ENCODE measurements around the gene BAIAP2L1. TPM values are rescaled to one million over a fixed set of nuclear protein-coding genes. Genes with fewer than 3 reads are reported as not detected.

The BAIAP2L1 gene
- total and polyA plus RNA-seq, 4 donors: 0.23 to 5.4 (median 2.7) TPM

GRCh38 chr7:98242342-98242741 is 158.5 kb downstream of the BAIAP2L1 start:
- no peak for ATAC-seq (ENCODE audit: low FRiP score)

GRCh38 chr7:98241674-98242241 is 159.1 kb downstream of the BAIAP2L1 start:
- DNase-seq (no peak), ATAC-seq (ENCODE audit: low FRiP score) (no peak)
- WGBS, 2 donors: 85% methylated on average over 16 of the region's 16 CpGs
- H3K9me3 ChIP-seq (ENCODE audit: control insufficient read depth, low read length): no peaks in the 10 kb centered on the region
- no peaks in the 10 kb centered on the region for H3K27me3 ChIP-seq (ENCODE audit: control insufficient read depth in 1 of 2, insufficient read depth in 2 of 2, low read length in 1 of 2)
- intact Hi-C loops (cut with DNase I): loop anchor here in 1 of 2 donors (10.0 kb wide), 1 partner anchor 47 kb away; no protein-coding TSS in a partner anchor
- no peak overlapping the region for H3K27ac ChIP-seq (ENCODE audit: low read depth in 1 of 2, low read length in 2 of 2)
- H3K4me1 ChIP-seq (ENCODE audit: control insufficient read depth in 1 of 2, insufficient read depth in 2 of 2, low read length in 2 of 2): no peaks in the 10 kb centered on the region
- H3K36me3 ChIP-seq (ENCODE audit: control insufficient read depth in 1 of 2, insufficient read depth in 2 of 2, low read length in 1 of 2): peaks cover 0 to 5% of the 10 kb centered on the region in 2 donors
- no peak overlapping the region for H3K4me3 ChIP-seq (ENCODE audit: low read length in 2 of 2)

More at GRCh38 chr7:98242342-98242741, 158.5 kb downstream of the BAIAP2L1 start:
- no peaks in the 10 kb centered on the region for H3K27me3 ChIP-seq (ENCODE audit: control insufficient read depth in 1 of 2, insufficient read depth in 2 of 2, low read length in 1 of 2)
- no peak overlapping the region for H3K27ac ChIP-seq (ENCODE audit: low read depth in 1 of 2, low read length in 2 of 2)
- peaks cover 0 to 5% of the 10 kb centered on the region in 2 donors for H3K36me3 ChIP-seq (ENCODE audit: control insufficient read depth in 1 of 2, insufficient read depth in 2 of 2, low read length in 1 of 2)
- no peak for DNase-seq
- 74 to 97% methylated on average over 1 of the region's 1 CpG for WGBS, 2 donors
- no peaks in the 10 kb centered on the region for H3K9me3 ChIP-seq (ENCODE audit: control insufficient read depth, low read length)
- intact Hi-C loops (cut with DNase I): loop anchor here in 1 of 2 donors (10.0 kb wide), 1 partner anchor 48 kb away; no protein-coding TSS in a partner anchor
- H3K4me1 ChIP-seq (ENCODE audit: control insufficient read depth in 1 of 2, insufficient read depth in 2 of 2, low read length in 2 of 2): no peaks in the 10 kb centered on the region
- H3K4me3 ChIP-seq (ENCODE audit: low read length in 2 of 2): no peak overlapping the region

Other genes with a start within 250 kb of the BAIAP2L1 start
- not detected for gene BHLHA15, start 189.7 kb downstream of the BAIAP2L1 start, total RNA-seq
- under 1 TPM in 1 of 2 donors, not detected in 1; 0.36 TPM for gene BHLHA15, start 189.7 kb downstream of the BAIAP2L1 start, polyA plus RNA-seq
- 10 to 100 TPM; 33.8 to 48.0 TPM for gene TECPR1, start 148.9 kb downstream of the BAIAP2L1 start, total RNA-seq
- 10 to 100 TPM; 16.0 to 24.7 TPM for gene TECPR1, start 148.9 kb downstream of the BAIAP2L1 start, polyA plus RNA-seq
- gene BRI3, start 119.4 kb downstream of the BAIAP2L1 start, total RNA-seq: 100 to 1,000 TPM; 192 to 193 TPM
- gene BRI3, start 119.4 kb downstream of the BAIAP2L1 start, polyA plus RNA-seq: 100 to 1,000 TPM; 155 to 295 TPM
- 10 to 100 TPM; 11.5 to 35.2 TPM for gene NPTX2, start 216.2 kb upstream of the BAIAP2L1 start, total RNA-seq
- 10 to 100 TPM in 1 of 2 donors, 1 to 10 TPM in 1; 6.6 to 11.0 TPM for gene NPTX2, start 216.2 kb upstream of the BAIAP2L1 start, polyA plus RNA-seq